Small intestine (tissue), 7 donors: ENCODE results near the gene HMGCLL1. TPM values are rescaled to one million over a fixed set of nuclear protein-coding genes. Genes with fewer than 3 reads are reported as not detected.

Experiments
- DNase-seq, 2 donors: peaks; one replicate each; pipeline versions ENCODE4 v3.0.0 to v3.0.0-alpha.2; 2013
- FAIRE-seq: peaks from 2 replicates; lab custom pipeline; 2012; peaks lifted over from hg19 to GRCh38; lab: Jason Lieb, UNC
- H3K27ac ChIP-seq, 3 donors: one replicate each; pipeline ENCODE4 v1.5.1; 2013; ENCODE audit warnings: low read length in 2 of 3, mild to moderate bottlenecking in 2 of 3, control low read depth in 1 of 3, inconsistent platforms in 1 of 3, low read depth in 1 of 3, moderate library complexity in 1 of 3
- H3K27me3 ChIP-seq, 3 donors: one replicate each; pipeline ENCODE4 v1.6.1; 2013; ENCODE audit warnings: low read length in 3 of 3, inconsistent platforms in 1 of 3; ENCODE audit not compliant: control insufficient read depth in 3 of 3, insufficient read depth in 3 of 3
- H3K36me3 ChIP-seq, 3 donors: one replicate each; pipeline ENCODE4 v1.6.1; 2013; ENCODE audit warnings: low read length in 3 of 3, inconsistent platforms in 1 of 3, low read depth in 1 of 3, mild to moderate bottlenecking in 1 of 3, moderate library complexity in 1 of 3; ENCODE audit not compliant: control insufficient read depth in 3 of 3, insufficient read depth in 2 of 3
- H3K4me1 ChIP-seq, 3 donors: one replicate each; pipeline ENCODE4 v1.6.1; 2013; ENCODE audit warnings: low read length in 2 of 3, inconsistent platforms in 1 of 3, low read depth in 1 of 3, mild to moderate bottlenecking in 1 of 3, moderate library complexity in 1 of 3; ENCODE audit not compliant: control insufficient read depth in 3 of 3, insufficient read depth in 2 of 3
- H3K4me3 ChIP-seq, 3 donors: one replicate each; pipeline ENCODE4 v1.5.1; 2013; ENCODE audit warnings: low read length in 3 of 3, control low read depth in 1 of 3, inconsistent platforms in 1 of 3, low read depth in 1 of 3, mild to moderate bottlenecking in 1 of 3, moderate library complexity in 1 of 3
- H3K9me3 ChIP-seq, 2 donors: one replicate each; pipeline ENCODE4 v1.6.1; 2013; ENCODE audit warnings: low read depth in 1 of 2, low read length in 1 of 2; ENCODE audit not compliant: control insufficient read depth in 2 of 2, insufficient read depth in 1 of 2
- WGBS, 3 donors: extraction: QIAGEN DNeasy Blood & Tissue Kit; methylation state at CpG; one replicate each; pipeline ENCODE4 v1.1.7; 2013; 5-methylcytosine and 5-hydroxymethylcytosine counted together
- polyA plus RNA-seq, 4 donors: library from polyadenylated mRNA; stranded (reverse) in 3 of 4; unstranded in 1 of 4; fragments of 200-250 nt in 3 of 4; fragments of 120-200 nt in 1 of 4; gene quantifications; one replicate each; pipeline versions ENCODE4 v1.2.1 to v1.2.3, GENCODE V29; 2013
- donor health status: healthy with polysubstance abuse.
- donor health status: control.
- donor health status: control.
- donor health status: Bipolar disorder and iron deficiency.
- donor health status: healthy.

Gene HMGCLL1
- polyA plus RNA-seq, 4 donors = 0.75 to 1.2 (median 0.81) TPM; not detected in 1

GRCh38 chr6:55518529-55519060 is 60.4 kb downstream of the HMGCLL1 start:
- 88 to 94% (median 91%) methylated on average over 4 of the region's 4 CpGs for WGBS, 3 donors
- no peaks in the 10 kb centered on the region for H3K4me1 ChIP-seq
- no peaks in the 10 kb centered on the region for H3K36me3 ChIP-seq
- no peak overlapping the region for H3K27ac ChIP-seq
- FAIRE-seq (no peak), DNase-seq (no peak)
- no peak overlapping the region for H3K4me3 ChIP-seq
- no peaks in the 10 kb centered on the region for H3K9me3 ChIP-seq
- no peaks in the 10 kb centered on the region for H3K27me3 ChIP-seq

- H3K27ac ChIP-seq = no peak overlapping the region
- no peaks in the 10 kb centered on the region for H3K9me3 ChIP-seq
- H3K36me3 ChIP-seq = no peaks in the 10 kb centered on the region
- H3K27me3 ChIP-seq = no peaks in the 10 kb centered on the region
- WGBS, 3 donors = 29 to 81% (median 50%) methylated on average over 1 of the region's 1 CpG
- no peak overlapping the region for H3K4me3 ChIP-seq
- no peaks in the 10 kb centered on the region for H3K4me1 ChIP-seq
- DNase-seq (no peak), FAIRE-seq (no peak)
These were observed 62.3 kb downstream of the HMGCLL1 start for GRCh38 chr6:55516736-55517135.

- WGBS, 3 donors = 52 to 86% (median 79%) methylated on average over 1 of the region's 1 CpG
- H3K27me3 ChIP-seq = no peaks in the 10 kb centered on the region
- no peak overlapping the region for H3K4me3 ChIP-seq
- H3K9me3 ChIP-seq = no peaks in the 10 kb centered on the region
- DNase-seq (no peak), FAIRE-seq (no peak)
- H3K36me3 ChIP-seq = no peaks in the 10 kb centered on the region
- no peak overlapping the region for H3K27ac ChIP-seq
- no peaks in the 10 kb centered on the region for H3K4me1 ChIP-seq
These were observed 66.1 kb downstream of the HMGCLL1 start for GRCh38 chr6:55512904-55513303.

- DNase-seq = no peak
- Histone ChIP-seq H3K27me3 (no peaks in the 10 kb centered on the region), H3K36me3 (no peaks in the 10 kb centered on the region), H3K4me3 (no peak overlapping the region), H3K9me3 (no peaks in the 10 kb centered on the region), H3K4me1 (no peaks in the 10 kb centered on the region), H3K27ac (no peak overlapping the region)
- no peak for FAIRE-seq
- 82 to 84% (median 83%) methylated on average over 5 of the region's 5 CpGs for WGBS, 3 donors
These were observed 67.7 kb downstream of the HMGCLL1 start for GRCh38 chr6:55511122-55511800.

GRCh38 chr6:55499591-55499990 is 79.4 kb downstream of the HMGCLL1 start:
- DNase-seq = no peak
- H3K4me3 ChIP-seq = no peak overlapping the region
- H3K4me1 ChIP-seq = no peaks in the 10 kb centered on the region
- FAIRE-seq = no peak
- no peaks in the 10 kb centered on the region for H3K27me3 ChIP-seq
- H3K27ac ChIP-seq = no peak overlapping the region
- H3K9me3 ChIP-seq = no peaks in the 10 kb centered on the region
- H3K36me3 ChIP-seq = no peaks in the 10 kb centered on the region

- Histone ChIP-seq H3K27ac (no peak overlapping the region), H3K36me3 (no peaks in the 10 kb centered on the region), H3K9me3 (no peaks in the 10 kb centered on the region), H3K27me3 (no peaks in the 10 kb centered on the region), H3K4me3 (no peak overlapping the region), H3K4me1 (no peaks in the 10 kb centered on the region)
- DNase-seq (no peak), FAIRE-seq (no peak)
- WGBS, 3 donors = 70 to 83% (median 76%) methylated on average over 3 of the region's 3 CpGs
These were observed 81.3 kb downstream of the HMGCLL1 start for GRCh38 chr6:55497694-55498093.

GRCh38 chr6:55496201-55496600 is 82.8 kb downstream of the HMGCLL1 start:
- 91 to 98% (median 91%) methylated on average over 1 of the region's 1 CpG for WGBS, 3 donors
- H3K27me3 ChIP-seq = no peaks in the 10 kb centered on the region
- H3K36me3 ChIP-seq = no peaks in the 10 kb centered on the region
- DNase-seq (no peak), FAIRE-seq (no peak)
- no peak overlapping the region for H3K4me3 ChIP-seq
- H3K9me3 ChIP-seq = no peaks in the 10 kb centered on the region
- H3K27ac ChIP-seq = no peak overlapping the region
- no peaks in the 10 kb centered on the region for H3K4me1 ChIP-seq

GRCh38 chr6:55495277-55495676 is 83.7 kb downstream of the HMGCLL1 start:
- Histone ChIP-seq H3K4me3 (no peak overlapping the region), H3K36me3 (no peaks in the 10 kb centered on the region), H3K9me3 (no peaks in the 10 kb centered on the region), H3K4me1 (no peaks in the 10 kb centered on the region), H3K27me3 (no peaks in the 10 kb centered on the region), H3K27ac (no peak overlapping the region)
- 67 to 84% (median 78%) methylated on average over 3 of the region's 3 CpGs for WGBS, 3 donors
- FAIRE-seq (no peak), DNase-seq (no peak)

GRCh38 chr6:55494411-55494810 is 84.6 kb downstream of the HMGCLL1 start:
- no peaks in the 10 kb centered on the region for H3K36me3 ChIP-seq
- FAIRE-seq (no peak), DNase-seq (no peak)
- no peaks in the 10 kb centered on the region for H3K27me3 ChIP-seq
- H3K4me3 ChIP-seq = no peak overlapping the region
- no peaks in the 10 kb centered on the region for H3K4me1 ChIP-seq
- no peaks in the 10 kb centered on the region for H3K9me3 ChIP-seq
- no peak overlapping the region for H3K27ac ChIP-seq
- WGBS, 3 donors = 41 to 52% (median 45%) methylated on average over 2 of the region's 2 CpGs
